GM21723 (cell line): ENCODE results near the gene FYCO1.
"Not testable (repeated sequence)": the region's sequence is repeated elsewhere in the genome, so short reads cannot be mapped to it uniquely, and the experiment has no call there.

ENCODE experiments used
- ATAC-seq: cut with Tn5 transposase; IDR thresholded peaks from one replicate; pipeline ENCODE4 v1.9.1; 2021; ENCODE audit warnings: mild to moderate bottlenecking, moderate library complexity; ENCODE audit not compliant: unreplicated experiment

The FYCO1 gene

GRCh38 chr3:45995236-45996192 is at the start of gene FYCO1:
FYCO1 (minus strand) TSS chr3:45995824; CDS start chr3:45984910, 10,914 bp downstream.
- ATAC-seq: peak; percentile 93

- ATAC-seq: no peak
These were observed 43.3 kb upstream of the FYCO1 start for GRCh38 chr3:46038916-46039315.

- ATAC-seq: not testable (repeated sequence)
These were observed 42.4 kb upstream of the FYCO1 start for GRCh38 chr3:46038071-46038470.

- ATAC-seq: no peak
These were observed 40.6 kb upstream of the FYCO1 start for GRCh38 chr3:46036191-46036590.

GRCh38 chr3:46031747-46032146 is 36.1 kb upstream of the FYCO1 start:
- ATAC-seq: no peak

GRCh38 chr3:46031269-46031668 is 35.6 kb upstream of the FYCO1 start:
- no peak for ATAC-seq

GRCh38 chr3:46030626-46031025 is 35.0 kb upstream of the FYCO1 start:
- no peak for ATAC-seq

GRCh38 chr3:46029953-46030543 is 34.4 kb upstream of the FYCO1 start:
- ATAC-seq: no peak

GRCh38 chr3:46027736-46028397 is 32.2 kb upstream of the FYCO1 start:
- ATAC-seq: no peak

GRCh38 chr3:46027021-46027705 is 31.5 kb upstream of the FYCO1 start, which contains the start of gene XCR1:
XCR1 (minus strand) TSS chr3:46027483; CDS start chr3:46021947, 5,536 bp downstream.
- no peak for ATAC-seq

GRCh38 chr3:46025139-46025538 is 29.5 kb upstream of the FYCO1 start:
- no peak for ATAC-seq

- no peak for ATAC-seq
These were observed 28.5 kb upstream of the FYCO1 start for GRCh38 chr3:46024131-46024530.

GRCh38 chr3:46022909-46023785 is 27.5 kb upstream of the FYCO1 start:
- ATAC-seq: no peak

GRCh38 chr3:46021516-46021915 is 25.9 kb upstream of the FYCO1 start:
- no peak for ATAC-seq

- ATAC-seq: no peak
These were observed 25.3 kb upstream of the FYCO1 start for GRCh38 chr3:46020766-46021510.

- no peak for ATAC-seq
These were observed 24.1 kb upstream of the FYCO1 start for GRCh38 chr3:46019707-46020106.

GRCh38 chr3:46017720-46018119 is 22.1 kb upstream of the FYCO1 start:
- ATAC-seq: no peak

- no peak for ATAC-seq
These were observed 17.9 kb upstream of the FYCO1 start for GRCh38 chr3:46013316-46014094.
